VCaP (cell line): ENCODE measurements around the gene S100A13.
"Not testable (repeated sequence)": the region's sequence is repeated elsewhere in the genome, so short reads cannot be mapped to it uniquely, and the experiment has no call there.

Source experiments
- H3K27ac ChIP-seq: fragments of 450-650 bp; 2 replicates; pipeline ENCODE4 v1.5.1; 2017
- CTCF ChIP-seq: fragments of 450-650 bp; conservative IDR thresholded peaks from 2 replicates; pipeline ENCODE4 v1.5.1; 2017; ENCODE audit warnings: mild to moderate bottlenecking, moderate library complexity

Gene S100A13

GRCh38 chr1:153597206-153597605, 30.1 kb downstream of the S100A13 start:
- H3K27ac ChIP-seq: no peak overlapping the region
- no peak for TF ChIP-seq CTCF

GRCh38 chr1:153592748-153593147, 34.6 kb downstream of the S100A13 start:
- peak overlapping the region; percentile 16; the same call in 1 of the 2 replicates for H3K27ac ChIP-seq
- no peak for TF ChIP-seq CTCF

- TF ChIP-seq CTCF: no peak
- H3K27ac ChIP-seq: no peak overlapping the region
These were observed 38.8 kb downstream of the S100A13 start for GRCh38 chr1:153588482-153588881.

GRCh38 chr1:153588033-153588432, 39.3 kb downstream of the S100A13 start:
- H3K27ac ChIP-seq: not testable (repeated sequence)

- H3K27ac ChIP-seq: no peak overlapping the region
- TF ChIP-seq CTCF: no peak
These were observed 40.0 kb downstream of the S100A13 start for GRCh38 chr1:153587314-153587713.

GRCh38 chr1:153586347-153586746, 41.0 kb downstream of the S100A13 start:
- TF ChIP-seq CTCF: no peak
- H3K27ac ChIP-seq: no peak overlapping the region

GRCh38 chr1:153585006-153585405, 42.3 kb downstream of the S100A13 start:
- H3K27ac ChIP-seq: no peak overlapping the region
- no peak for TF ChIP-seq CTCF

GRCh38 chr1:153583976-153584375, 43.3 kb downstream of the S100A13 start:
- H3K27ac ChIP-seq: no peak overlapping the region
- TF ChIP-seq CTCF: no peak

GRCh38 chr1:153583514-153583913, 43.8 kb downstream of the S100A13 start:
- H3K27ac ChIP-seq: not testable (repeated sequence)

- H3K27ac ChIP-seq: not testable (repeated sequence)
These were observed 44.5 kb downstream of the S100A13 start for GRCh38 chr1:153582836-153583235.
